ENCODE data around the gene CRYBG1. TPM values are rescaled to one million over a fixed set of nuclear protein-coding genes. Genes with fewer than 3 reads are reported as not detected.

CRYBG1 gene
- total RNA-seq, 1 donor from 2014 or later = 3.9 TPM

DNA sequence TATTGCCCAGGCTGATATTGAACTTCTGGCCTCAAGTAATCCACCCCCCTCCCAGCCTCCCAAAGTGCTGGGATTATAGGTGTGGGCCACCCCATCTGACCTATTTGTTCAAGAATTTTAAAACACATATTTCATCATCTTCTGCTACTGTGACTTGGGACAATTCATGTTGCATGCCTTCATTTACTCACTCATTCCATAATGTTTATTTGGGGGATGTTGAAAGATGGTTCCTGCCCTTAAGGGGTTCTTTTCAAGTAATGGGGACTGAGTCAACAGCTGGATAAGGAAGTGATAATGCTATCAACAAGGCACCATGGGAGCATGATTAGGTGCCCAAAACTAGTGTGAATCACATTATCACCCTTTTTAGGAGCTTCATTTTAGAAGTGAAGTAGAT is 62.0 kb downstream of the CRYBG1 start:
- no peak for DNase-seq (ENCODE audit: low spot score)
- Mint-ChIP-seq H3K27ac (ENCODE audit: unreplicated experiment) (no peak overlapping the region), H3K4me3 (ENCODE audit: unreplicated experiment) (no peak overlapping the region), H3K9me3 (ENCODE audit: low read depth) (no peaks in the 10 kb centered on the region), H3K27me3 (ENCODE audit: low read depth) (peaks cover 12% of the 10 kb centered on the region), H3K4me1 (ENCODE audit: low read depth) (no peaks in the 10 kb centered on the region), H3K36me3 (ENCODE audit: low read depth) (no peaks in the 10 kb centered on the region)
- no peak for TF ChIP-seq CTCF (IDR thresholded peaks at IDR 0.05)

DNA sequence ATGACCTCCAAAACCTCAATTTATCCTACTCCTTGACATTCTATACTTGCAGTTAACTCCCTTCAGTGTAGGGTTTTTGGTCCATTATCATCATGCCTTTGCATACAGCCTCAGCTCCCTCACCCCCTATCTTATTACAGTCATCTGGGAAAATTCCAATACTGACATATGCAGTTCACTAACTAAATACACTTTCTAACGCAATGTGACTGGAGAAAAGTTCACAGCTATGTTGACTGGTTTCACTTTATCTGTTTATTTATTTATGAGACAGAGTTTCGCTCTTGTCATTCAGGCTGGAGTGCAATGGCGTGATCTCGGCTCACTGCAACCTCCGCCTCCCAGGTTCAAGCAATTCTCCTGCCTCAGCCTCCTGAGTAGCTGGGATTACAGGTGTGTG is 64.9 kb downstream of the CRYBG1 start:
- Mint-ChIP-seq H3K9me3 (ENCODE audit: low read depth) (no peaks in the 10 kb centered on the region), H3K36me3 (ENCODE audit: low read depth) (no peaks in the 10 kb centered on the region), H3K4me3 (ENCODE audit: unreplicated experiment) (no peak overlapping the region), H3K27ac (ENCODE audit: unreplicated experiment) (no peak overlapping the region), H3K27me3 (ENCODE audit: low read depth) (peaks cover 12% of the 10 kb centered on the region), H3K4me1 (ENCODE audit: low read depth) (no peaks in the 10 kb centered on the region)
- no peak for TF ChIP-seq CTCF (IDR thresholded peaks at IDR 0.05)
- no peak for DNase-seq (ENCODE audit: low spot score)

GRCh38 chr6:106426250-106426970 is 65.9 kb downstream of the CRYBG1 start:
- H3K4me1 Mint-ChIP-seq (ENCODE audit: low read depth) = no peaks in the 10 kb centered on the region
- H3K27ac Mint-ChIP-seq (ENCODE audit: unreplicated experiment) = no peak overlapping the region
- peaks cover 12% of the 10 kb centered on the region for H3K27me3 Mint-ChIP-seq (ENCODE audit: low read depth)
- H3K4me3 Mint-ChIP-seq (ENCODE audit: unreplicated experiment) = no peak overlapping the region
- no peaks in the 10 kb centered on the region for H3K9me3 Mint-ChIP-seq (ENCODE audit: low read depth)
- DNase-seq (ENCODE audit: low spot score) = no peak
- no peaks in the 10 kb centered on the region for H3K36me3 Mint-ChIP-seq (ENCODE audit: low read depth)
- no peak for TF ChIP-seq CTCF (IDR thresholded peaks at IDR 0.05)

DNA sequence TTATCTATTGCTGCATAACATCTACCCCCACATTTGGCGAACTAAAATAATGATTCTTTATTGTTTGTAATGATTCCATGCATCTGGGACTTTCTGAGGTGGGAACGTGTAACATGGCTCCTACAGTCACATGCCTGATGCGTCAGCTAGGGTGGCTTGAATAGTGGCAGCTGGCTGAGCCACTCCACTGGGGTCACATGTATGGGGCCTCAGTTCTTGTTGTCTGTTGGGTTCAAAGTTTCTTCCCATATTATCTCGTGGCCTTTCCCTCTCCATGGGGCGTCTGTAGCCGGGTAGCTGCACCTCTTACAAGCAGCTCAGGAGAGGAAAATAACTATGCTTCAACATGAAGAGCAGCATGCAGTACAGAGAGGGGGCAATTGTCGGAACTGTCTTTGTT is 69.9 kb downstream of the CRYBG1 start:
- peaks cover 12% of the 10 kb centered on the region for H3K27me3 Mint-ChIP-seq (ENCODE audit: low read depth)
- no peak for TF ChIP-seq CTCF (IDR thresholded peaks at IDR 0.05)
- H3K9me3 Mint-ChIP-seq (ENCODE audit: low read depth) = no peaks in the 10 kb centered on the region
- no peak for DNase-seq (ENCODE audit: low spot score)
- H3K4me1 Mint-ChIP-seq (ENCODE audit: low read depth) = no peaks in the 10 kb centered on the region
- H3K4me3 Mint-ChIP-seq (ENCODE audit: unreplicated experiment) = no peak overlapping the region
- H3K27ac Mint-ChIP-seq (ENCODE audit: unreplicated experiment) = no peak overlapping the region
- H3K36me3 Mint-ChIP-seq (ENCODE audit: low read depth) = no peaks in the 10 kb centered on the region

GRCh38 chr6:106431405-106431804 is 70.9 kb downstream of the CRYBG1 start:
- no peak for DNase-seq (ENCODE audit: low spot score)
- H3K36me3 Mint-ChIP-seq (ENCODE audit: low read depth) = no peaks in the 10 kb centered on the region
- no peak overlapping the region for H3K4me3 Mint-ChIP-seq (ENCODE audit: unreplicated experiment)
- H3K27me3 Mint-ChIP-seq (ENCODE audit: low read depth) = peaks cover 12% of the 10 kb centered on the region
- no peak for TF ChIP-seq CTCF (IDR thresholded peaks at IDR 0.05)
- no peaks in the 10 kb centered on the region for H3K4me1 Mint-ChIP-seq (ENCODE audit: low read depth)
- H3K9me3 Mint-ChIP-seq (ENCODE audit: low read depth) = no peaks in the 10 kb centered on the region
- H3K27ac Mint-ChIP-seq (ENCODE audit: unreplicated experiment) = no peak overlapping the region
